Measurements from ENCODE around the gene TMEM39B. TPM values are rescaled to one million over a fixed set of nuclear protein-coding genes. Genes with fewer than 3 reads are reported as not detected.
"Not testable (repeated sequence)": the region's sequence is repeated elsewhere in the genome, so short reads cannot be mapped to it uniquely, and the experiment has no call there.

TMEM39B gene
- total RNA-seq, 4 donors from 2014 or later: 3.7 to 13.2 (median 7.3) TPM

DNA sequence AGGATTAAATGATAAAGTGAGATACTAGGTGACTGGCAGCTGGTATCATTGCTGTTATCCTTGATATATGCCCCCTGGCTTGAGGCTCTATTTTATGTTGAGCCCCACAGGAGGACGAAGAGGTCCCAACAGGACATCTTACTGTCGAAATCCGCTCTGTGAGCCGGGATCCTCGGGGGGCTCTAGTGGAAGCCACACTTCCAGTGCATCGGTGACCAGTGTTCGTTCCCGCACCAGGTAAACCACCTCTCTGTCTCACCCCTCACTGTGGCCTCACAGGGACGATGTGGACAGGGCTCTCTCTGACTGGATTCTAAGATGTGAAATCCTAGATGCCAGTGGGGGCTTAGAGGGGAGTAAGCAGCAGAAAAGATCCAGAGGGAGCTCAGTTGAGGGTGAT lies 2.1 kb downstream of the TMEM39B start:
- H3K27me3 ChIP-seq: no peaks in the 10 kb centered on the region
- 91 to 95% methylated on average over 9 of the region's 9 CpGs for WGBS, 2 donors
- no peak overlapping the region for H3K4me3 ChIP-seq
- no peaks in the 10 kb centered on the region for H3K9me3 ChIP-seq
- H3K4me1 ChIP-seq: peaks cover 0 to 24% (median 6%) of the 10 kb centered on the region in 4 donors
- H3K36me3 ChIP-seq: peaks cover 0 to 50% (median 14%) of the 10 kb centered on the region in 3 donors
- TF ChIP-seq POLR2A (IDR thresholded peaks at IDR 0.05) (no peak), EP300 (IDR thresholded peaks at IDR 0.05) (no peak)
- TF ChIP-seq, protein P1, sequence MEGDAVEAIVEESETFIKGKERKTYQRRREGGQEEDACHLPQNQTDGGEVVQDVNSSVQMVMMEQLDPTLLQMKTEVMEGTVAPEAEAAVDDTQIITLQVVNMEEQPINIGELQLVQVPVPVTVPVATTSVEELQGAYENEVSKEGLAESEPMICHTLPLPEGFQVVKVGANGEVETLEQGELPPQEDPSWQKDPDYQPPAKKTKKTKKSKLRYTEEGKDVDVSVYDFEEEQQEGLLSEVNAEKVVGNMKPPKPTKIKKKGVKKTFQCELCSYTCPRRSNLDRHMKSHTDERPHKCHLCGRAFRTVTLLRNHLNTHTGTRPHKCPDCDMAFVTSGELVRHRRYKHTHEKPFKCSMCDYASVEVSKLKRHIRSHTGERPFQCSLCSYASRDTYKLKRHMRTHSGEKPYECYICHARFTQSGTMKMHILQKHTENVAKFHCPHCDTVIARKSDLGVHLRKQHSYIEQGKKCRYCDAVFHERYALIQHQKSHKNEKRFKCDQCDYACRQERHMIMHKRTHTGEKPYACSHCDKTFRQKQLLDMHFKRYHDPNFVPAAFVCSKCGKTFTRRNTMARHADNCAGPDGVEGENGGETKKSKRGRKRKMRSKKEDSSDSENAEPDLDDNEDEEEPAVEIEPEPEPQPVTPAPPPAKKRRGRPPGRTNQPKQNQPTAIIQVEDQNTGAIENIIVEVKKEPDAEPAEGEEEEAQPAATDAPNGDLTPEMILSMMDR (IDR thresholded peaks at IDR 0.05): no peak
- no peak overlapping the region for H3K27ac ChIP-seq
- no peak for DNase-seq (ENCODE audit: low spot score in 2 of 2)

GRCh38 chr1:32077451-32077850 lies 4.7 kb downstream of the TMEM39B start:
- H3K27ac ChIP-seq: no peak overlapping the region
- H3K4me1 ChIP-seq: peaks cover 0 to 12% (median 6%) of the 10 kb centered on the region in 4 donors
- no peak overlapping the region for H3K4me3 ChIP-seq
- no peaks in the 10 kb centered on the region for H3K27me3 ChIP-seq
- TF ChIP-seq, protein P1 (IDR thresholded peaks at IDR 0.05): no peak
- no peak for TF ChIP-seq EP300 (IDR thresholded peaks at IDR 0.05)
- TF ChIP-seq POLR2A (IDR thresholded peaks at IDR 0.05): no peak
- no peak for DNase-seq (ENCODE audit: low spot score in 2 of 2)
- 60 to 75% methylated on average over 3 of the region's 3 CpGs for WGBS, 2 donors
- peaks cover 0 to 76% (median 14%) of the 10 kb centered on the region in 3 donors for H3K36me3 ChIP-seq
- H3K9me3 ChIP-seq: no peaks in the 10 kb centered on the region

DNA sequence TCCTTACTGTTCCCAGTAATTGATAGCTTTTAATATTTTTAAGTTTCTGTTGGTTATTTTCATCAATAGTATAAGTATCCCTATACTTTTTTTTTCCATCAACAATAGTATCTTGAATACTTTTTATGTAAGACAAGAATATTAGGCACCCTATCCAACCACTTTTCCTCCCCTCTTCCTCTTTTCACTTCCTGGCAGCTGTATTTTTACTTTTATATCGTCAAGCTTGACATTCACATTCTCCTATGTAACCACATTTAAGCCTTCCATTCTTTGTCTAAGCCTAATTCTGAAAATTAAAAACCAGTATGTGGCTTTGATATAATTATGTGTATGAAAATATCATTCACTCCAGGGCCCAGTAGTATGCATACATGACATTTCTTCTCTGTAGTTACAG lies 9.3 kb downstream of the TMEM39B start:
- no peak for DNase-seq (ENCODE audit: low spot score in 2 of 2)
- TF ChIP-seq, protein P1 (IDR thresholded peaks at IDR 0.05): no peak
- TF ChIP-seq EP300 (IDR thresholded peaks at IDR 0.05) (no peak), POLR2A (IDR thresholded peaks at IDR 0.05) (no peak)
- no peak overlapping the region for H3K27ac ChIP-seq
- no peaks in the 10 kb centered on the region for H3K4me1 ChIP-seq
- no peaks in the 10 kb centered on the region for H3K27me3 ChIP-seq
- no peaks in the 10 kb centered on the region for H3K9me3 ChIP-seq
- no peak overlapping the region for H3K4me3 ChIP-seq
- H3K36me3 ChIP-seq: peaks cover 0 to 97% (median 8%) of the 10 kb centered on the region in 3 donors
- 67 to 87% methylated on average over 1 of the region's 1 CpG for WGBS, 2 donors

DNA sequence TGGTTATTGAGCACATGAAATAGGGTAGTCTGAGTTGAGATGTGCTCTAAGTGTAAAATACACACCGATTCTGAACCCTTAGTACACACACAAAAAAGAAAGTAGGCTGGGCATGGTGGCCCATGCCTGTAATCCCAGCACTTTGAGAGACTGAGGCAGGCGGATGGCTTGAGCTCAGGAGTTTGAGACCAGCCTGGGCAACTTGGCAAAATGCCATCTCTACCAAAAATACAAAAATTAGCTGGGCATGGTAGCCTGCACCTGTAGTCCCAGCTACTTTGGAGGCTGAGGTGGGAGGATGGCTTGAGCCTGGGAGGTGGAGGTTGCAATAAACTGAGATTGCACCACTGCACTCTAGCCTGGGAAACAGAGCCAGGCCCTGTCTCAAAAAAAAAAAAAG lies 13.6 kb downstream of the TMEM39B start:
- H3K27ac ChIP-seq; H3K4me3 ChIP-seq; DNase-seq (ENCODE audit: low spot score in 2 of 2); H3K27me3 ChIP-seq; H3K4me1 ChIP-seq; H3K9me3 ChIP-seq: not testable (repeated sequence)
- 93 to 97% methylated on average over 2 of the region's 2 CpGs for WGBS, 2 donors
- peaks cover 0 to 92% (median 0%) of the 10 kb centered on the region in 3 donors for H3K36me3 ChIP-seq

- no peaks in the 10 kb centered on the region for H3K27me3 ChIP-seq
- TF ChIP-seq, protein P1 (IDR thresholded peaks at IDR 0.05): no peak
- TF ChIP-seq POLR2A (IDR thresholded peaks at IDR 0.05) (no peak), EP300 (IDR thresholded peaks at IDR 0.05) (no peak)
- 94 to 98% methylated on average over 8 of the region's 8 CpGs for WGBS, 2 donors
- H3K4me1 ChIP-seq: no peaks in the 10 kb centered on the region
- no peaks in the 10 kb centered on the region for H3K9me3 ChIP-seq
- no peak overlapping the region for H3K4me3 ChIP-seq
- H3K27ac ChIP-seq: no peak overlapping the region
- DNase-seq (ENCODE audit: low spot score in 2 of 2): no peak
- H3K36me3 ChIP-seq: peaks cover 0 to 94% (median 15%) of the 10 kb centered on the region in 3 donors
Observed at GRCh38 chr1:32091176-32091575, 18.4 kb downstream of the TMEM39B start.

GRCh38 chr1:32091591-32091990 lies 18.9 kb downstream of the TMEM39B start:
- WGBS, 2 donors: 90 to 92% methylated on average over 10 to 11 of the region's 15 CpGs

More at GRCh38 chr1:32091591-32091990, 18.9 kb downstream of the TMEM39B start:
- Histone ChIP-seq H3K36me3 (peaks cover 0 to 94% (median 15%) of the 10 kb centered on the region in 3 donors), H3K27me3 (no peaks in the 10 kb centered on the region), H3K4me3 (no peak overlapping the region), H3K4me1 (no peaks in the 10 kb centered on the region), H3K9me3 (no peaks in the 10 kb centered on the region), H3K27ac (no peak overlapping the region)
- TF ChIP-seq, protein P1 (IDR thresholded peaks at IDR 0.05): no peak
- TF ChIP-seq POLR2A (IDR thresholded peaks at IDR 0.05): no peak
- TF ChIP-seq EP300 (IDR thresholded peaks at IDR 0.05): no peak
- DNase-seq (ENCODE audit: low spot score in 2 of 2): no peak
